Activated gamma-delta T cell (primary cell): ENCODE results near the gene KRT12.
A peak's percentile ranks its signal among the peaks of the same experiment; 100 is the strongest.

ENCODE experiments used
- DNase-seq: peaks from one replicate; lab custom pipeline; 2025; lab: John Stamatoyannopoulos, UW

Gene KRT12

DNA sequence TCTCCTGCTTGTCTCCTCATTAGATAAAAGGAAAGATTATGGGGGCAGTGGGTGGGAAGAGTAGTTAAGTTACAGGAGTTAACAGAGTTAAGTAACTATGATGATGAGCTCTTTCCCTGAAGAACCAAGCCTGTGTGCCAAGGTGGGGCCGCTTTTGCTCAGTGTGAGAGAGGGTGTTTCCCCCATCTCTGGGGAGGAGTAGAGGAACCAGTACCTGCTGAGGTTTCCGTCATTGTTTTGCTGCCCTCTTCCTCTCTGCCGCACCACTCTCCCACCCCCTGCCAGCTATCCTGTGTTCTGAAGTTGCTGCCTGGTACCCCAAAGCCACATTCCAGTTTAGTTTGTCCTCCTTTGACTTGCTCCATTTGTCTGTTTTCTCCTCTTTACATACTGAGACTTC, 23.8 kb downstream of the KRT12 start:
- no peak for DNase-seq

DNA sequence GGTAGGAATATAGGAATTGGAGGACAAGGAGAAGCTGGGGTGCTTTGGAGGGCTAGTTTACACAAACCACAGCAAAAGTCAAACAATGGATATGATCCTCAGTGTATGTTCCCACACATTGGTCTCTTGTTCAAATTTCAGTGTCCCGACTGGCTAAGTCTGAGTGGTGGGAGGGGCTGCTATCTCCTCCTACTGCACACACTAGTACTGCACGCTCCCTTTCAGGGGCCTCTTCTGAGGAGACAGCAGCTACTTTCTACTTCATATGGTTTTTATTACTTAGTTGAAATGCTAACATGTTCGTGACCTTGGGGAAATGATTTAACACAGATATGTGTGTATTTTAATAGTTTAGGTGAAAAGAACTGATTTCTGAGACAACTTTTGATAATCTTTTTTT, 25.8 kb downstream of the KRT12 start:
- DNase-seq: no peak

DNA sequence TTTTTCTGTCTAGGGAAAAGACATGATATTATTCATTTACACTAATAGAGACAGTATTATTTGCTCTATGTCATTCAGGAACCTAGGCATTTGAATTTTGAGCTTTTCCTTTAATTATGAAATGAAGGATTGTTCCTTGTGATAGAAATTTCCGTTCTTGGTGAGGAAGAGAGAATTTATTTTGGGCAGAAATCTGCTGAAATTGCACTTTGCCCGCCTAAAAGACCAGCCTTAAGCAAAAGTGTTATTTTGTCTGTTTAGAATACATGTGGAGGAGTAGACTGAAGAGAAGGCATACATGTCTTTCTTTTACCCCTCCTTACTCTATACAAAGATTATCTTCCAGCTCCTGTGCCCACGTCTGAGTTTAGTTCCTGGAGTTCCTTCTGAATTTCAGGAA, 27.8 kb downstream of the KRT12 start:
- DNase-seq: no peak

DNA sequence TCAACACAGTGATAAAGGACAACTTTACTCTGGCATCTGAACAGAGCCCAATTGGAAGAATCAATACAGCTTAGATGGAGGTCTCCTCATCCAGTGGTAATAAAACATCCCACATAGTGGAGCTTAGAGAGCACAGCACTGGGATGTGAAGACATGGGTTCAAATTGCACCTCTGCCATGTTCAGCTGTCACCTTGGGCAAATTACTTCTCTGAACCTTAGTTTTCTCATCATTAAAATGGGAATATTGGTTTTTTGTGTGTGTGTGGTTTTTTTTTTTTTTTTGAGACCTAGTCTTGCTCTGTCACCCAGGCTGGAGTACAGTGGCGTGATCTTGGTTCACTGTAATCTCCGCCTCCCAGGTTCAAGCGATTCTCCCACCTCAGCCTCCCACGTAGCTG, 31.0 kb downstream of the KRT12 start:
- no peak for DNase-seq

DNA sequence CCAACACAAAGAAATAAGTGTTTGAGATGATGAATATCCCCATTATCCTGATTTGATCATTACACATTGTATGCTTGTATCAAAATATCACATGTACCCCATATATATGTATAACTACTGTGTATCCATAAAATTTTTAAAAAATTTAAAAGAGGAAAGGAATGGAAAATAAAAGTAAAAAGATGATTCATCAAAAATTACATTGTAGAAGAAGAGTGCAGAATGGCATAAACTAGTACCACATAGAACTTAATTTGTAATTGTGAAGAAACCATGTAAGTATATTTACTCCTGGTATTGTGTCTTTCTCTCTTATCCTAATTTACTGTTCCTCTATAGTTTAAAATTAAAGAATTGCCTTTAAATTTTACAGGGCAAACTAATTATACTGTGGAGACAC, 33.1 kb downstream of the KRT12 start:
- DNase-seq: no peak

DNA sequence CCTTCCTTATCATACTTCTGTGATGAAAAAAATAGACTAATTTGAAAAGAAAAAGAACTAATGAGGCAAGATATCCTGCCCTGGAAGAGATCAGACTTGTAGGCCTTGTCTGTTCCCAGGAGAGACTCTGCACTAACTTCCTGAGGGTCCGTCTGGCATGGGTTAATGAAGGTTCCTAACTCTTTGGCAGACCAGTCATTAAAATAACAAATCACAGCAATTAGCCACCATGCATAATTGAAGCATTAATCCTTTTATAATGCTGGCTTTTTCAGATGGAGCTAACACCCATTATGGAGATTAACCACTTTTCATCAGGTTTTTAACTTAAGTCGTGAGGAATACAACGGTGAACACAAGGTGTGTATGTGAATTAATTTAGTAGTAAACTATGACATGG, 34.2 kb downstream of the KRT12 start:
- DNase-seq: no peak

DNA sequence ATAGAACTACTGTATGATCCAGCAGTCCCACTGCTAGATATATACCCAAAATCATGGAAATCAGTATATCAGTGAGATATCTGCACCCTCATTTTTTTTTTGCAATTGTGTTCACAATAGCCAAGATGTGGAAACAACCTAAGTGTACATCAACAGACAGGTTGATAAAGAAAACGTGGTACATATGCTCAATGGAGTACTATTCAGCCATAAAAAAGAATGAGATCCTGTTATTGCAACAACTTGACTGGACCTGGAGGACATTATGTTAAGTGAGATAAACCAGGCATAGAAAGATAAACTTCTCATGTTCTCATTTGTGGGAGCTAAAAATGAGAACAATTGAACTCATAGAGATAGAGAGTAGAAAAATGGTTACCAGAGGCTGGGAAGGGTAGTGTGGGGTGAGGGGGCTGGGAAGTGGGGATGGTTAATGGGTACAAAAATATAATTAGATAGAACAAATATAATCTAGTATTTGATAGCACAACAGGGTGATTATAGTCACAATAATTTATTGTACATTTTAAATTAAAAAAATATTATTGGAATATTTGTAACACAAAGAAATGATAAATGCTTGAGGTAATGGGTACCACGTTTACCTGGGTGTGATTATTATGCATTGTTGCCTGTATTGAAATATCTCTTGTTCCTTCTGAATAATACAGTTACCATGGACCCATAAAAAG, 36.8 kb downstream of the KRT12 start:
- DNase-seq: no peak

DNA sequence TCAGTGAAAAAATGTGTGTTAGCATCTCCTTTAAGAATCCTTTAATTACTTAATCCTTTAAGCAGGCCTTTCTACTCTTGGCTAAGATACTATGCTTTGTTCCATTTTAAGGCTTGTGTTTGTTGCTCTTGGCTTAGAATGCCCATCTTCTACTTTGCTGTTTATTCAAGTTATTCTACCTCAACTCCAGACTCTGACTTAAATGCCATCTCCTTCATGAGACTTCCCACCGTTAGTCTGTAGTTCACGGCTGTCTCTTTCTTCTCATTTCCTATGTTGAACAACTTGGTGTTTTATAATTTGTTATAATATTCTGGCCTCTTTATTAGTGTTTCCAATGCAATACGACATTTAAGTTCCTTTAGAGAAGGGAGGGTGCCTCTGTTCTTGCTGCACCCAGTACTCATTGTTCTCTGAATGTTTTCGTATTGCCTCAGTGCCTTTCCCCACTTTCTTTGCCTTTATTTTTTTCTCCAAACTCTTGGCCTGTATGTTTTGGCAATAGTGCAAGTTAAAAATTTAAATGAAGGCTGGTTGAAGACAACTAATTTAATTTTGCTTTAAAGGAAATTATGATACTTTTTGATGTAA, 38.5 kb downstream of the KRT12 start:
- DNase-seq: no peak

DNA sequence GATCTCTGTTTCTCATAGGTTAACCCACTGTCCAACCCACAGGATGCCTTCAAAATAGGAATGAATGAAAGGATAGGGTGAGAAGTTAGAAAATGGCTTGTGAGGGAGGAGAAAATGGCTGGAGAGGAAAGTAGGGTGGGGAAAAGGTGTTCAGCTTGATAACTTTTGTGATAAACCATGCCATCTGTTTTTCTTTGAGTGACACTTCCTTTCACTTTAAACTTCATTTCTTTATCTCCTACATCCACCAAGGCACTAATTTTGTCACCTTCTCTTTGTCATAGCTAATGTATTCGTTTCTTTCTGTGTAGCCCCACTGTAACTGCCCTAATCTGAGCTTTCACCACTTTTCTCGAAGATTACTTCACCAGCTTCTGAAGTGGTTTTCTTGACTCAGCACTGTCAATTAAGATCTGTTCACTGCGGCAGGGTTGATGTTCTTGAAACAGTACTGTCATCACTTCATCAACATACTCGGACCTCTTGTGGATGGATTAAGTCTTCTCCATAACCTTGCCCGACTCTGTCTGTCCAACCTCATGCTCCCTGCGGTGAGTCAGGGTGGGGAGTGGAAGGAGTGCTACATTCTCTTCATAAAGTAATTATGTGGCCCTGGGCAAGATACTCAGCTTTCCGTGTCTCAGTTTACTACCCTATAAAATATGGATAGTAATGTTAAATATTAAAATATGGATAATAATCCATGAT, 39.1 kb downstream of the KRT12 start:
- no peak for DNase-seq

DNA sequence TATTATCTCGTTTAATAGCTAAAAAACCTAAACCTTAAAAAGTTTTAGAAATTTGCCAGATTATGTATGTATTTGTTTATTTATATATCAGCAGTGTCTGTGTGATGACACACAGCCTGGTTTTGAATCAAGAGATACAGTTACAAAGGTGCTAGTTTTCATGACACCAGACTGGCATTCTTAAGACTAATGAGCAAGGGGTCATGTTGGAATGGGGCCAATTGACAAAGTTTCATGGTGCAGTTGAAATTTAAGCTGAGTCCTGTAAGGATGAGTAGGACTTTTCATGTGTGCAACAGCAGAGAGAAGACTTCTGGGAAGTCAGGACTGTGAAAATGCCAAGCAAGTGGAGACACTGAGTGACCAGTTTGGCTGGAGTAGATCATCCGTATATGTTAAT, 41.4 kb downstream of the KRT12 start:
- DNase-seq: no peak

DNA sequence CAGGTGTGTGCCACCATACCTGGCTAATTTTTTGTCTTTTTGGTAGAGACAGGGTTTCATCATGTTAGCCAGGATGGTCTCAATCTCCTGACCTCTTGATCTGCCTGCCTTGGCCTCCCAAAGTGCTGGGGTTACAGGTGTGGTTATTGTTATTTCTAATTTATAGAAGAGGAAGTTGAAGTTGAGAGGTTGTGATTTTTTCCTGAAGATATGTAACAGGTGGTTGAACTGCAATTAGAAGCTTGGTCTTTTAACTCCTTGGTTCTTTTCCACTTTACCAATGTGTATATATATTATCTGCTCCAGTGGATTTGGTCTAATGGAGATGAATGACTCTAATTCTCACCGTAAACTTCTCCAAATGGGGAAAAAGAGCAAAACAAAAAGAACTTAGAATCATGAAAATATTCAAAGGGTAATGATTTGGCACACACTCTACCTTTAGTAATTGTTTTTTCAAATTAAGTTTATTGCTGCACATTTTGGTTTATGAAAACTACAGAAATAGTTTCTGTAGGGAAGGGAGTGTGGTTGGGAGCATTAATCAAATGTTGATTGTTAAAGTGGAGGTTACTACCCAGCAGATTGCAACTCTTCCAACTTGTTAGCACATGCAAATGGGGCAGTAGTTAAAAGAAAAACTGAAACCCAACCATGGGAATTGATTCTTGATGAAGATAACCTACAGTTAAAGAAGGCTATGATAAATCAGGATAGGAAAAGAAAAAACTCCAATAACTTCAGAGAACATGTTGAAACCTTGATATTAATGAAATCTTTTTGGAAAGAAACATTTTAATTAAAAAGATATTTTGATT, 42.8 kb downstream of the KRT12 start:
- DNase-seq: no peak

DNA sequence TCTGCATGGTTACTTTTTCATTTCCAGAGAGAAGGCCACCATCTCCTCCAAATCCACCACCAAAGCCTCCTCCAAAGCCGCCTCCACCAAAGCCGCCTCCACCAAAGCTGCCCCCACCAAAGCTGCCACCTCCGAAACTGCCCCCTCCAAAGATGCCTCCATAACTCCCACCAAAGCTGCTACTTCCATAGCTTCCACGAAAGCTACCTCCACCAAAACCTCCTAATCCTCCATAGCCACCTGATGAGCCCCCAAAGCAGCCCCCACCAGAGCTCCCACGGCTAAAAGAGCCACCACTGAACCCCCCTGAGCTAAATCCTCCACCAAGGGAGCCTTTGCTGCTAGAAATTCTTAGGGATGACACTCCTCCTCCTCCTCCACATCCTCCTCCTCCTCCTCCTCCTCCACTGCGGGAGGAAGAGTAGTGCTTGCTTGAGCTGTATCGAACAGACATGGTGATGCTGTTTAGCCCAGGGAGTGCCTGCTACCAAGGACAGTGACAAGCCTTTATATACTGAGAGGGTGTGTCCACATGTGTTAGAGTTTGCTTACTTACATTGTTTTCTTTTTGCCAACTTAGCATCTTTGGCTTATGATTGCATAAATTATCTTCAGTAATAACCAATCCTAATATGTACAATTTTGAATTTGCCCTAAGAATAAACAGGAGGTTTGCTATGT, 44.8 kb downstream of the KRT12 start, which contains the start of gene KRT10:
Gene KRT10, minus strand, starts transcription at position 483 of the 681 bp plus-strand sequence. Its CDS starts 29 bp downstream, at position 454.
- DNase-seq: no peak

DNA sequence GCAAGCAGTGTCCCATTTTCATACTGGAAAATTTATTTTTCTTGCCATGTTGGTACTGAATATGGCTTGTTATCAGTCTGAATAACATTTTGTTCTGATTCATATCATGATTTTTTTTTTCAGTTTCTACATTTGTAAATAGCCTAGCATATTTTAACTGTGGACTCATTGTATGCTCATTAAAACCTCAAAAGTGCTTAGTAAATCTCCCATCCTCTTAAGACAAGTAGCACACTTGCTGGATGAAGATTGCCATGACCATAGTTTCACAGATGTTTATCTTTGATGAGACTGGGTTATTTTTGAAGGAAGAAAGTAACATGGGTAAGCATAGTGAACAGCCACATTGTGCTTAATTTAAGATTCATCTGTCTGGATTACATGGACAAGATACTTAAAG, 45.5 kb downstream of the KRT12 start:
- no peak for DNase-seq

DNA sequence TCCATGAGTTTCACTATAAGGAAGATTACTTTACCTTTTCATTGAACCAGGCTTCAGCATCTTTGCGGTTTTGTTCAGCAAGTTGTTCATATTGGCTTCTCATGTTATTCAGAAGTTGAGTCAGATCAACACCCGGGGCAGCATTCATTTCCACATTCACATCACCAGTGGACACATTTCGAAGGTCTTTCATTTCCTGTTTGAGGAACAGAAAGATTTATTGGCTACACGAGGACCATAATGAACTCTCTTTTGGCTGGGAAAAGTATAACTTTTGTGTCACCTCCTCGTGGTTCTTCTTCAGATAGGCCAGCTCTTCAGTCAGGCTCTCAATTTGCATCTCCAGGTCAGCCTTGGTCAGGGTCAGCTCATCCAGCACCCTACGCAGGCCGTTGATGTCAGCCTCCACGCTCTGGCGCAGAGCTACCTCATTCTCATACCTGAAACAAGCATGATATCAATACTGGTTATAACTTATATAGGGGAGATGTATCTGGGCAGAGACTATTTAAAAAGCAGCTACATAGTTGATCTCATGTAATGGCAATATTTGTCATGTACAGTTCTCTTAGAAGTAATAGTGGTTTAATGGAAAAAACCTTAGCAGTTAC, 46.7 kb downstream of the KRT12 start:
- no peak for DNase-seq

DNA sequence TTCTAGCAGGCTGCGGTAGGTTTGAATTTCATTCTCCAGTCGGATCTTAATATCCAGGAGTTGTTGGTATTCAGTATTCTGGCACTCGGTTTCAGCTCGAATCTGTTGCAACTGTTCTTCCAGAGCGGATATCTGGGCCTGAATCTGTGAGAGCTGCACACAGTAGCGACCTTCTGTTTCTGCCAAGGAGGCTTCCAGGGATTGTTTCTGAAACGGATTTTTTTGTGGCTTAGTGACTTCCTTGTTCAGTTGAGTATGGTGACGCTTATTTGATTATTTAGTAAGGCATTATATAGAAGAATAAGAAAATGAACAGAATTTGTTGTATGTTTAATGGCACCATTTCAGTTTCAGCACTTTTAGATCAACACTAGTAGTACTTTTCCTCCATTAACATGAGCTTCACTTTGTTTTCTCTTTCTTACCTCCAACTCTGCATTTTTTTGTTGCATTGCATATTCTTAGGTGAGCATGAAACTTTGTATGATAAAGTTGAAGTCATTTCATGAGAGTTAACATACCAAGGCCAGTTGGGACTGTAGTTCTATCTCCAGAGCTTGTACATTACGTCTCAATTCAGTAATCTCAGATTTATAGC, 47.4 kb downstream of the KRT12 start:
- DNase-seq: no peak

DNA sequence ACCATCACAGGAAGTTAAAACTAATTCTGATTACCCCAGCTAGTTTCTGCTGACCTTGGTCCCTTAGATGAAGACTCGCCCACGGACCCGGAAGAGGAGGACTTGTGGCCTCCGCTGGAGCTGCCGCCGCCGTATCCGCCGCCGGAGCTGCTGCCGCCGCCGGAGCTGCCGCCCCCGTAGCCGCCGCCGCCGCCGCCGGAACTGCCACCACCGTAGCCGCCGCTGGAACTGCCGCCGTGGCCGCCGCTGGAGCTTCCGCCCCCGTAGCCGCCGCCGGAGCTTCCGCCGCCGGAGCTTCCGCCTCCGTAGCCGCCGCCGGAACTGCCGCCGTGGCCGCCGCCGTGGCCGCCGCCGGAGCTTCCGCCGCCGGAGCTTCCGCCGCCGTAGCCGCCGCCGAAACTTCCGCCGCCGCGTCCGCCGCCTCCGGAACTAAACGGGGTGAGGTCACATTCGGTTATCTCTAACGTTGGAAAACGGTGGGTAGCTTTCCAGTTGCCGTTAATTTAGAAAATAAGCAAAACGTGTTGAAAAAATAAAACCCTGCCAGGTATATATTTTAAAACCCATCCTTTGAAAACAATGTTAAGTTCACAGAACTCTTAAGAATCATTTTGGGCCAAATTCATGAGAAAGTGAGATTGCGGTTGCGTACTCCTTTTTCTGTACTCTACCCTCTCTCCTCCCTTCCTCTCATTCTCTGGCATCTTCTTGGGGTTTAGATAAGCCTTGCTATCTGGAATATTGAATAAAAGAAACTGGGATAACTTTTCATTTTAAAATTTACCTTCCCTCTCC, 48.1 kb downstream of the KRT12 start:
- DNase-seq: peak; percentile 79

DNA sequence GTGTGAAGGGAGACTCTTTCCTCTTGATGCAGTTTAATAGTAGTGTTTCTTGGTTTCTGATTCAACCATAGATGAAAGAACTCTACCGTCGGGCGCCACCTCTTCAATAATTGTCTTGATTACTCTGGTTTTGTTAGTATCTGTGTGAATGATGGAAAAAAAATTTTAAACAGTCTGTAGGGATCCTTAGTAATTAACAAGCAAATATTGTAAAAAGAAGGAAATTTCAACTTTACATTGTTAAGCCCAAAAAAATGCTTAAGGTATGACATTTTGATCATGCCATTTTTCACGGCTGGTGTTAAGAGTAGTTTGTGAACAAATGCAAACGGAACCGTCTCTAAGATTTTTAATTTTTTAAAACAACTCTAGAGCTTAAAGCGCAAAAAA, 48.7 kb downstream of the KRT12 start:
- no peak for DNase-seq

DNA sequence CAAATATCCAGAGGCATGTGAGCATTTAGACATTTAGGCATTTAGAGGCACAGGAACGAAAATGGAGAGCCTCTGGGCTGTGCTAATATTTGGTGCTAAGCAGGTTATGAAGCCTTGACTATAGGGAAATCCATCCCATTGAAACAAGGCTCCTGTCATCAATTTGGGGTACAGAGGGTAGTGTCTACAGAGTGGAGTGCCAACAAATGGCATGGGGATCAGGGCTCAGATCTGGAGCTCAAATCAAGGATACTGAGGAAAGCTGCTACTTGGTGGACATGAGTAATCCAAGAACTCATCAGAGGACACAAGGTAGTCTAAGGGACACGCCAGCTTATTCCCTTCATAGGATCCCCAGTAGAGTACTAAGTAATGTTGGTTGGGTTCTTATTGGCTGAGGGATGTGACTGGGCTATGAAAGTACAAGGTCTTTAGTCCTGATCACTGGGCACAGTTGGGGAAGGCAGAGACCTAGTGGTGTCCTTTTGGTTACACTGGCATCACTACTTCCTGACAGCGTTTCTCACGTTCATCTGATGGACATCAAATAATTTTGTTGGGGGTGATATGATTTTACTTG, 49.8 kb downstream of the KRT12 start:
- no peak for DNase-seq

DNA sequence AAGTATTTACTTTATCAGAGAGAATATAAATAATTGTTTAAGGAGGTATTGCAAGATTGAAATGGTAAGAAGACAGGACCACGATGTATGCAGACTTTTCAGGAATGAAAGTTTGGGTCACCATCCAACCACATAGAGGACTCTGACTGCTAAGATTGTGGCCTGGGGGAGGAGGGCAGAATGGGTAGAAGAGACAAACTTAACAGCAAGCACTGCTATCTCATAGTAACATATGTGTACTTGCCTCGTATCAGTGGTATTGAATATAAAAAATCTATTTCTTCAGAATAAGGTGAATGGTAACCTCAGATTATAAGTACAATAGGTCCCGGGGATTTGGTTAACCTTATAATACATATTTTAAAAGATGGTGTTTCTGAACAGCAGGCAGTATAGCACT, 50.5 kb downstream of the KRT12 start:
- no peak for DNase-seq

DNA sequence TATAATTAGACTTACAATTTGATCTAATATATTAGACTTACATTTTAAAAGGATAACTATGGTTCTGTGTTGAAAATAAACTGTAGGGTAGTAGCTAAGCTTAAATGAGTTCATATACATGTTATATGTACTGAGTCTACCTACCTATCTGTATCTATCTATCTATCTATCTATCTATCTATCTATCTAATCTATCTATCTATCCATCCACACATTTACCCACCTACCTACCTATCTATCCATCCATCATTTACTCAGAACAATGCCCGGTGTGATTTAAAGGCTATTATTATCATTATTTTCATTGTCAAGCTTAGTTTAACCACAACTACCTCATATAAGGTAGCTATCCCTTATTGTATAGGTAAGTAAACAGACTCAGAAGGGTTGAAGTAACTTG, 51.6 kb downstream of the KRT12 start:
- DNase-seq: no peak
